SK-N-SH (cell line): Measurements from ENCODE around the gene TJP1. TPM values are rescaled to one million over a fixed set of nuclear protein-coding genes. Genes with fewer than 3 reads are reported as not detected.

Experiments used
- CTCF ChIA-PET: fragments of 300-600, 350-600 bp; formaldehyde crosslinking; extraction: SDS; loops from one replicate; lab custom pipeline; 2021; lab: Yijun Ruan, JAX
- POLR2A ChIA-PET: fragments of 350-600 bp; sonication (Branson Sonifier 250); formaldehyde crosslinking; extraction: SDS; loops from one replicate; lab custom pipeline; 2020; ENCODE audit warnings: antibody characterized with exemption, inconsistent platforms; lab: Yijun Ruan, JAX
- DNase-seq: peaks from one replicate; pipeline ENCODE4 v3.0.0; 2012
- H2AFZ ChIP-seq: fragments of 200-600 bp; sonication (generic); 2 replicates; pipeline ENCODE4 v1.8.1; 2016; ENCODE audit warnings: antibody characterized with exemption, mild to moderate bottlenecking, low read depth
- H3F3A ChIP-seq: fragments of 200-600 bp; sonication (generic); replicated peaks from 2 replicates; pipeline ENCODE3; 2016; ENCODE audit warnings: antibody characterized with exemption, mild to moderate bottlenecking; ENCODE audit not compliant: insufficient read depth
- H3K27ac ChIP-seq, 2 experiments: fragments of 200-500 bp in 1 of 2; fragments of 200-600 bp in 1 of 2; sonication (Bioruptor generic) in 1 of 2; sonication (generic), shearing (Covaris generic) in 1 of 2; 2 replicates each; pipeline versions ENCODE4 v1.5.1 to v1.6.1; 2014 to 2016; ENCODE audit warnings: low read depth in 2 of 2, inconsistent platforms in 1 of 2, low read length in 1 of 2, mild to moderate bottlenecking in 1 of 2, mixed read lengths in 1 of 2
- H3K27me3 ChIP-seq: fragments of 200-600 bp; sonication (generic), shearing (Covaris generic); 2 replicates; pipeline ENCODE4 v1.6.1; 2016; ENCODE audit warnings: mixed run types; ENCODE audit not compliant: insufficient read depth
- H3K36me3 ChIP-seq, 2 experiments: fragments of 200-500 bp in 1 of 2; fragments of 200-600 bp in 1 of 2; sonication (Bioruptor generic) in 1 of 2; sonication (generic) in 1 of 2; replicated peaks in 1 of 2; 2 replicates each; pipeline versions ENCODE3 to v1.5.1; 2014 to 2016; ENCODE audit warnings: low read length in 1 of 2, mild to moderate bottlenecking in 1 of 2; ENCODE audit not compliant: insufficient read depth in 2 of 2, control insufficient read depth in 1 of 2
- H3K4me1 ChIP-seq, 2 experiments: fragments of 200-500 bp in 1 of 2; fragments of 200-600 bp in 1 of 2; sonication (Bioruptor generic) in 1 of 2; sonication (generic), shearing (Covaris generic) in 1 of 2; 2 replicates each; pipeline versions ENCODE4 v1.5.1 to v1.6.1; 2014 to 2016; ENCODE audit warnings: low read depth in 1 of 2, low read length in 1 of 2, mixed run types in 1 of 2; ENCODE audit not compliant: insufficient read depth in 2 of 2, control insufficient read depth in 1 of 2
- H3K4me2 ChIP-seq: fragments of 200-600 bp; sonication (generic), shearing (Covaris generic); 2 replicates; pipeline ENCODE4 v1.6.1; 2017; ENCODE audit warnings: mixed run types
- H3K4me3 ChIP-seq, 2 experiments: fragments of 200-500 bp in 1 of 2; fragments of 200-600 bp in 1 of 2; sonication (Bioruptor generic) in 1 of 2; sonication (generic), shearing (Covaris generic) in 1 of 2; 2 replicates each; pipeline versions ENCODE4 v1.5.1 to v1.8.1; 2014 to 2016; ENCODE audit warnings: low read depth in 2 of 2, inconsistent platforms in 1 of 2, low read length in 1 of 2, mild to moderate bottlenecking in 1 of 2, mixed read lengths in 1 of 2, moderate library complexity in 1 of 2
- H3K79me2 ChIP-seq: fragments of 200-600 bp; sonication (generic); 2 replicates; pipeline ENCODE4 v1.8.1; 2017; ENCODE audit warnings: mild to moderate bottlenecking; ENCODE audit not compliant: insufficient read depth
- H3K9ac ChIP-seq: fragments of 200-600 bp; sonication (generic); 2 replicates; pipeline ENCODE4 v1.6.1; 2017; ENCODE audit warnings: mixed run types
- H3K9me2 ChIP-seq: fragments of 200-600 bp; sonication (generic); 2 replicates; pipeline ENCODE4 v1.6.1; 2017; ENCODE audit warnings: mixed run types
- H3K9me3 ChIP-seq: fragments of 200-600 bp; sonication (generic); 2 replicates; pipeline ENCODE4 v1.6.1; 2017; ENCODE audit warnings: mixed run types, mild to moderate bottlenecking, moderate library complexity
- H4K20me1 ChIP-seq: fragments of 200-600 bp; sonication (generic); 2 replicates; pipeline ENCODE4 v1.6.1; 2017; ENCODE audit warnings: mild to moderate bottlenecking, mixed run types; ENCODE audit not compliant: insufficient read depth
- CHD2 ChIP-seq: fragments of 150-350 bp; IDR thresholded peaks from 2 replicates; pipeline ENCODE4 v1.6.1; 2018; ENCODE audit warnings: low read length; ENCODE audit not compliant: partially characterized antibody
- GABPA ChIP-seq: IDR thresholded peaks from 2 replicates; pipeline ENCODE4 v1.4.0; 2012; ENCODE audit warnings: low read depth, mild to moderate bottlenecking
- GATA2 ChIP-seq: sonication (generic); formaldehyde crosslinking; IDR thresholded peaks from 2 replicates; pipeline ENCODE4 v1.5.0; 2020; ENCODE audit warnings: mild to moderate bottlenecking, missing genetic modification reagents
- IRF3 ChIP-seq: fragments of 150-350 bp; IDR thresholded peaks from 2 replicates; pipeline ENCODE4 v1.6.1; 2016; ENCODE audit warnings: mild to moderate bottlenecking, low read depth, low read length
- MEF2A ChIP-seq: IDR thresholded peaks from 2 replicates; pipeline ENCODE4 v1.4.0; 2012; ENCODE audit warnings: low read depth, borderline replicate concordance
- PBX3 ChIP-seq: IDR thresholded peaks from 2 replicates; pipeline ENCODE4; 2012
- POLR2AphosphoS5 ChIP-seq: IDR thresholded peaks from 2 replicates; pipeline ENCODE4 v1.6.1; 2012; ENCODE audit warnings: low read depth, low read length
- RAD21 ChIP-seq: IDR thresholded peaks from 2 replicates; pipeline ENCODE4 v1.6.1; 2012; ENCODE audit warnings: mild to moderate bottlenecking, low read length
- RFX5 ChIP-seq: IDR thresholded peaks from 2 replicates; pipeline ENCODE4 v1.6.1; 2012; ENCODE audit warnings: mild to moderate bottlenecking, improper control_type of control experiment, low read length
- SIN3A ChIP-seq: IDR thresholded peaks from 2 replicates; pipeline ENCODE4 v1.6.1; 2012; ENCODE audit warnings: low read depth, mild to moderate bottlenecking, low read length, moderate library complexity, borderline replicate concordance
- TCF12 ChIP-seq: IDR thresholded peaks from 2 replicates; pipeline ENCODE4 v1.4.0; 2012
- YY1 ChIP-seq: IDR thresholded peaks from 2 replicates; pipeline ENCODE4 v1.4.0; 2012; ENCODE audit warnings: low read depth, mild to moderate bottlenecking
- ZBTB33 ChIP-seq: IDR thresholded peaks from 2 replicates; pipeline ENCODE4 v1.4.0; 2012; ENCODE audit warnings: low read depth, borderline replicate concordance
- WGBS: methylation state at CpG from one replicate; pipeline ENCODE4 v1.1.6; 2017; ENCODE audit warnings: low lambda C conversion rate; 5-methylcytosine and 5-hydroxymethylcytosine counted together
- polyA plus RNA-seq, 3 experiments: library from polyadenylated mRNA; depleted of rRNA; stranded (reverse); fragments of >200 nt; gene quantifications; 2 replicates each; pipeline ENCODE4 v1.2.3, GENCODE V29; 2012

The TJP1 gene
- polyA plus RNA-seq, 1 of the 3 experiments (the other 2 are of a cell fraction), result 17.5 TPM

GRCh38 chr15:29792426-29793159 is 29.7 kb downstream of the TJP1 start:
- ChIA-PET CTCF (interaction anchor here (0.5 kb wide), 1 partner anchor 25 kb away, joined by 4 read pairs; no protein-coding TSS in a partner anchor), POLR2A (no interaction called here)
- no peak overlapping the region for H3K4me2 ChIP-seq

More at GRCh38 chr15:29792426-29793159, 29.7 kb downstream of the TJP1 start:
- Histone ChIP-seq H3K27me3 (no peaks in the 10 kb centered on the region), H3K36me3 (peaks cover 5 to 32% of the 10 kb centered on the region in 2 experiments), H3K79me2 (peaks cover 55% of the 10 kb centered on the region), H3K4me1 (0 out of 4 replicates have a peak, but pooled peaks cover 0 to 5% of the 10 kb centered on the region in 2 experiments), H2AFZ (no peak overlapping the region), H3K4me3 (no peak overlapping the region), H3K9me3 (no peaks in the 10 kb centered on the region), H4K20me1 (no peaks in the 10 kb centered on the region), H3K9me2 (no peaks in the 10 kb centered on the region), H3K27ac (no peak overlapping the region), H3F3A (no peaks in the 10 kb centered on the region), H3K9ac (no peak overlapping the region)
- 81% methylated on average over 2 of the region's 2 CpGs for WGBS
- no peak for TF ChIP-seq GATA2 (CRISPR knock-in tag)
- TF ChIP-seq POLR2AphosphoS5, result no peak
- no peak for TF ChIP-seq CHD2
- TF ChIP-seq PBX3, result no peak
- no peak for TF ChIP-seq ZBTB33
- no peak for TF ChIP-seq RFX5
- TF ChIP-seq RAD21, result no peak
- TF ChIP-seq SIN3A, result no peak
- no peak for TF ChIP-seq TCF12
- TF ChIP-seq IRF3, result no peak
- TF ChIP-seq YY1, result no peak
- no peak for TF ChIP-seq GABPA
- TF ChIP-seq MEF2A, result no peak
- DNase-seq, result no peak
